NCI-H2196 (cell line): Measurements from ENCODE around the gene BDH1.

Experiments
- DNase-seq: peaks from one replicate; lab custom pipeline; 2025; ENCODE audit not compliant: unreplicated experiment; lab: John Stamatoyannopoulos, UW

The BDH1 gene

DNA sequence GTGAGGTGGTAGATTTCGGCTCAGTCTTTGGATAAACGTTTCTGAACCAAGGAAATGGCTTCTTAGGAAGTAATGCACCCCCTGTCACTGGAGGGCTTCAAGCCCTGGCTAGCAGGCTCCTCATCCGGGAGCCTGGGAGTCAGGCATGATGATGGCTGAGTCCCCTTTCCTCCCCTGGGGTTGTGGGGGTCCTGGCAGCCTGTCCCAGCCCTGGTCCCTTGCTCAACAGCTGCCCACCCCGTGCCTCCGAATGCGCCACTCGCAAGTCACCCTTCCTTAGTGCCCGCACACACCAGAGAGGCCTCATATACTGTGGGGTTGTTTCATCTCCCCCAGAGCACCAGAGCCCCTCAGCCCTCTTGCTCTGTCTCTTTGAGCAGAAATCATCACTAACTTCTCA lies 48.2 kb downstream of the BDH1 start:
- no peak for DNase-seq

- DNase-seq, result no peak
Observed at GRCh38 chr3:197507081-197507480, 48.7 kb downstream of the BDH1 start.

DNA sequence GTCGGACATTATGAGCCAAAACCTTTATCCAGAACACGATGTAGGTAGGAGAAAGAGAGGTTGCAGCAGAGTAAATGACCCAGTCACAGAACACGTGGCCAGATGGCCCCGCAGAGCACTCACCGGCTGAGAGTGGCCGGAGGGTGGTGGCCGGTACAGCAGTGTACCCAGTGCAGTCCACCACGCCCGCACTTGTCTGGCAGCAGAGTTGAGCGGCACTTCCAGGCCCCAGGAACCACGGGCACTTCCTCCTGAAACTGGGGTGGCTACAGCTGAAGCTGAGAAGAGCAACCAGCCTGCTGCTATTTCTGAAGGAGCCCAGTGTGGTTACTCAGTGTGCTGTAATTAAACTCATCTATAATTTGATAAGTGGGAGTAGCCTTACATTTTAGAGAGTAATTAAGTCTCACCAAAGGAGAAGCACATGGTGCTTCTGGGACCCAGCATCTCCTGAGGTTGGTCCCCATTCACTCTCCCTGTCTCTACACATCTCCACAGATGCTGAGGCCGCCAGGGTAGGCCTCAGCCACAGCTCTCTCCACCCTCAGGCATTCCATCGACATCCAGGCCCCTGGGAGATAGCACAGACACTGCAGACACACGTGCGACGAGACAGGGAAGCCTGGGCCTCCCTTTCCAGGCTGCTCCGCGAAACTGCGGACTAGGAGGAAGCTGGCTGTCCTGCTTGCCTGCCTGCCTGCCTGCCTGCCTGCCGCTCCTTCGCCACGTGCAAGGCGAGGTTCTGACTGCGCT lies 49.8 kb downstream of the BDH1 start:
- DNase-seq, result no peak

GRCh38 chr3:197504641-197505121 lies 51.1 kb downstream of the BDH1 start:
- DNase-seq, result no peak

GRCh38 chr3:197504229-197504628 lies 51.5 kb downstream of the BDH1 start:
- DNase-seq, result no peak

GRCh38 chr3:197503652-197504051 lies 52.1 kb downstream of the BDH1 start:
- no peak for DNase-seq

- peak; percentile 77 for DNase-seq
Observed at GRCh38 chr3:197501879-197502620, 53.7 kb downstream of the BDH1 start.

GRCh38 chr3:197501496-197501878 lies 54.3 kb downstream of the BDH1 start:
- DNase-seq, result no peak

DNA sequence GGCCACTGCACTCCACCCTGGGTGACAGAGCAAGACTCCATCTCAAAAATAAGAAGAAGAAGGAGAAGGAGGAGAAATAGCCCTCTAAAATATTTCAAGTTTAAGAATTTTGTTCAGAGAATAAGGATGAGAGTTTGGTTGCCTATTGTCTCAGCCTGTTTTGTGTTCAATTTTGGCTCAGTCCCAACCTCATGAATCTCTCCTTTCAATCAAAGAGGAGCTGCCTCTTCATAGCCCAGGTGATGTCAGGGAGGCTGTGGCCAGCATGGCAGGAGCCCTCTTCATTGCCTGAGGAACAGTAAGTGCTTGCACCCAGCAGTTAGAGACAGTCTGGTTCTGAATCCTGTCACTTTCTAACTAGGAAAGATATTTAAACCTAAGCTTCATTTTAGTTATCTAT lies 55.0 kb downstream of the BDH1 start:
- no peak for DNase-seq

GRCh38 chr3:197499427-197499826 lies 56.3 kb downstream of the BDH1 start:
- no peak for DNase-seq

DNA sequence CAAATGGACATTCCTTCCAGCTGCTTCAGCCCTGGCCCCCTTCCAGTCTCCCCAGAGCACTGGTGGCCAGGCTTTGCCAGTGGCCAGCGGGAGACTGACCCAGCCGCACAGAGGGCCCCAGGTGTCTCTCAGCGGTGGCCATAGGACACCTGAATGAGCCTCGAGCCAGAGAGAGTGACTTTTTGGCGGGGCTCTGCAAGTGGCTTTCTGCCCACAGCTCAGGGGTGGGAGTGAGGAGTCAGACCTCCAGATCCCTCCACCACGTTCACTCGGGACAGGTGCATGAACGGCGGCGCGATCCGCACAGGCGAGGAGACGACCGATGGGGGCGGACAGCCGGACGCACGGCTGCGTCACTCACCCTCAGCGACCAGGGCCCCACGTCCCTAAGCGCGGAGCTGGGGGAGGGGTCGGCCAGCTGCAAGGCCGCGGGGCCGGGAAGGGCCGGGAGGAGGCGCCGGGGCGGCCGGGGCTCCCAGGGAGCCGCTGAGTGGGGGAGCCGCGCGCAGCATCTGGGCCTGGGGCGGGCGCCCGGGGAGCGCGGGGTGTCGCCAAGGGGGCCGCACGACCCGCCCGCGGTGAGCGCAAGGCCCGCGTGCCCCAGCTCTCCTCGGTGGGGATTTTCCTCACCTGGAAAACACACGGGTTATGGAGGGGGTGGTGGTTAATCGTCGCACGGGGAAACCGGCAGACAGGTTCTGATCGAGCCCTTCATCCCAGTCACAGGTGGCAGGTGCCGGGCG lies 57.1 kb downstream of the BDH1 start:
- DNase-seq, result no peak

GRCh38 chr3:197496746-197497125 lies 59.0 kb downstream of the BDH1 start:
- no peak for DNase-seq

DNA sequence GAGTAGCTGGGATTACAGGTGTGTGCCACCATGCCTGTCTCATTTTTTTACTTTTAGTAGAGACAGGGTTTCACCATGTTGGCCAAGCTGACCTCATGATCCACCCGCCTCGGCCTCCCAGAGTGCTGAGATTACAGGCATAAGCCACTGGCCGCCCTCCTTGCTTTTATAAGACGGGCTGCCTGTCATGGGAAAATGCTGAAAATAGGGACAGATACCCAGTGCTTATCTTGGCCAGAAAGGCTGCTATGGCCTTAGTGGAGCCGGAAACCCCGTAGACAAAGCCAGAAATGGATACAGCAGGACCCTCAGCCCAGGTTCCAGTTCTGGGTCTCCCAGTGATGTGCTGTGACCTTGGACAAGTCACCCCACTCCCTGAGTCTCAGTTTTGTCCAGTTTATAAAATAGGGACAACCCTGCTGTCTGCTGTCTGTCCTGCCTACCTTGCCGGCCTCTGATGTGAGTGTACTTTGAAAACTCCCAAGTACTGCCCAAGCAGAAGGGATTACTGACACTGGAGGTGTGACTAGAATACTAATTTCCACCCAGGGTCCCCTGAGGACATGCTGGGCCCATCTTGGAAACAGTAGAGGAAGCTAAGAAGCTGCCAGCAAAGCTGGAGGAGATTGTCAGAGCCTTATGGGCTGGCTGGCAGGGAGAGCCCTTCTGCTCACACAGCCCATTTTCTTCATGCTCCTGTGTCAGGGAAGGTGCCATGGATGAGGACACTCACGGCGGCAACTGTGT lies 59.6 kb downstream of the BDH1 start:
- no peak for DNase-seq

DNA sequence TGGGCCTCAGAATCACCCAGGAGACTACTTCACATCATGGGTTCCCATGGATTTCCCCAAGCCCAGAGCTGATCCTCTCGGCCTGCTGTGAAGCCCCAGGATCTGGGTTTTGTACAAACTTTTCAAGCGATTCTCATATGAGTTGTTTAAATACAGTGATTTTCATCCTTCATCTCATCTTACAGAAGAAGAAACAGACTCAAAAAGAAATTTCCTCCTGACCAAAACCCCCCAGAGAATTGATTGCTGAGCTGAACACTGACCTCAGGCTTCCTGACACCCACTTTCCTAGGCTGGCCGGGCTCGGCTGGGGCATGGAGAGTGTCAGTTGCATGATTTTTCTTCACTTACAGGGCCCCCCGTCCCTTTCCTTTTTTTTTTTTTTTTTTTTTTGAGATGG lies 60.3 kb downstream of the BDH1 start:
- no peak for DNase-seq

- no peak for DNase-seq
Observed at GRCh38 chr3:197495059-197495455, 60.7 kb downstream of the BDH1 start.

GRCh38 chr3:197494366-197495058 lies 61.3 kb downstream of the BDH1 start:
- DNase-seq, result peak; percentile 55

DNA sequence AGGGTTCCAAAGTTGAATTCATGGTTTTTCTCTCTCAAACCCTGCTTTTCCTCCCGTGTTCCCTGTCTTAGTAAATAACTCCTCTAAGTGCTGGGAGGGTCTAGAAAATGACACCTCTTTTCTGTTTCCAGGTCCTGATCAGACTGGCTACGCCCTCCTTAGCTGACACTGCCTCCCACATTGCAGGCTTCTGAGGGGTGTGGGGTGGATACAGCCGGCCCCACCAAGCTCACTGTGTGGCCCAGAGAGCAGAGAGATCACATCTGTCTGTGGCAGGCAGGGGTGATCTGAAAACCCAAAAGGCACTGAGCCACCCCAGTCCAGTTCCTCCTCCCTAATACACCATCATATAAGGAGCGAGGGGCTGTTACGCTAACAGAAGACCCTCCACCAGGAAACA lies 62.7 kb downstream of the BDH1 start:
- no peak for DNase-seq

GRCh38 chr3:197491923-197492664 lies 63.7 kb downstream of the BDH1 start:
- no peak for DNase-seq

- no peak for DNase-seq
Observed at GRCh38 chr3:197491478-197491877, 64.3 kb downstream of the BDH1 start.
